ENCODE data around the gene PNPLA7. TPM values are rescaled to one million over a fixed set of nuclear protein-coding genes. Genes with fewer than 3 reads are reported as not detected.
"Not testable (repeated sequence)": the region's sequence is repeated elsewhere in the genome, so short reads cannot be mapped to it uniquely, and the experiment has no call there.

The PNPLA7 gene
- total RNA-seq, 1 donor from 2014 or later = 4.4 TPM

DNA sequence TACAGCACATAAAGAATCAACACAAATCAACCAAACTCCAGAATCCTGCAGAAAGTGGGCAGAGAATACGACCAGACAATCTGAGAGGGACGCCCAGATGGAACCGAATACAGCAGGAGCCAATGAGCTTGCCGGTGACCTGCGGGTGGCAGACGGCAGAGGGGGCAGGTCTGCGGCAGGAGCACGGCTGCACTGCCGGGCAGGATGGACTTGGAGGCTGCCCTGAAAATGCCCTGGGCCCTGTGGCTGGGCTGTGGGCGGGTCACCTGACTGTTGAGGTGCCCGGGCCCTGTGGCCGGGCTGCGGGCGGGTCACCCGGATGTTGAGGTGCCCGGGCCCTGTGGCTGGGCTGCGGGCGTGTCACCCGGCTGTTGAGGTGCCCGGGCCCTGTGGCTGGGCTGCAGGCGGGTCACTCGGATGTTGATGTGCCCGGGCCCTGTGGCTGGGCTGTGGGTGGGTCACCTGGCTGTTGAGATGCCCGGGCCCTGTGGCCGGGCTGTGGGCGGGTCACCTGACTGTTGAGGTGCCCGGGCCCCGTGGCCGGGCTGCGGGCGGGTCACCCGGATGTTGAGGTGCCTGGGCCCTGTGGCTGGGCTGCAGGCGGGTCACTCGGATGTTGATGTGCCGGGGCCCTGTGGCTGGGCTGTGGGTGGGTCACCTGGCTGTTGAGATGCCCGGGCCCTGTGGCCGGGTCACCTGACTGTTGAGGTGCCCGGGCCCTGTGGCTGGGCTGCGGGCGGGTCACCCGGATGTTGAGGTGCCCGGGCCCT, 36.2 kb downstream of the PNPLA7 start:
- DNase-seq = not testable (repeated sequence)

GRCh38 chr9:137513136-137513535, 37.1 kb downstream of the PNPLA7 start:
- not testable (repeated sequence) for DNase-seq

DNA sequence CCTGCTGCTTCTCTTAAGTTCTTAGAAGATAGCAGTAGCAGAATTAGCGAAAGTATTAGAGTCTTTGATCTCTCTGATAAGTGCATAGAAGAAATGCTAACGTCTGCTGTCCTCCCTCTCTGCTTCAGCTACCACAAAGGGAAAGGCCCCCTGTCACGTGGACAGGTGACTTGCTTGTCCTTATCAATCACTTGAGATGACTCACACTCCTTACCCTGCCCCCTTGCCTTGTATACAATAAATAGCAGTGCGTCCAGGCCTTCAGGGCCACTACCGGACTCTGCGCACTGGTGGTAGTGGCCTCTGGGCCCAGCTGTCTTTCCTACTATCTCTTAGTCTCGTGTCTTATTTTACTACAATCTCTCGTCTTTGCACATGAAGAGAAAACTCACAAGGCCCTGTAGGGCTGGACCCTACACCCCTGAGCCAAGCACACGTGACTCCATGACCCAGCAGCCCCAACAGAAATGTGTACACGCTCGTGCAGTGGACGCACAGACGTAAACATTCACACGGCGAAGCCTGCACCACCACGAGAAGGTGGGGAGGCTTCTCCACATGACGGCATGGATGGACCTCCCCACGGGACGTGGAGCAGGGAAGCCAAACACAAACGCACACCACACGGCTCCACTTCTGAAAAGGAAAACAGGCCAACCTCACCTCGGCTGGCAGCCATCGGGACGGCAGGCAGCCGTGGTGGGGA, 38.3 kb downstream of the PNPLA7 start:
- DNase-seq = no peak

- not testable (repeated sequence) for DNase-seq
These were observed 39.1 kb downstream of the PNPLA7 start for GRCh38 chr9:137511126-137511525.

- DNase-seq = no peak
These were observed 41.0 kb downstream of the PNPLA7 start for GRCh38 chr9:137509198-137509597.

- peak; percentile 22 for DNase-seq
These were observed 43.5 kb downstream of the PNPLA7 start for GRCh38 chr9:137506702-137507171.

GRCh38 chr9:137506274-137506673, 43.9 kb downstream of the PNPLA7 start:
- DNase-seq = no peak

GRCh38 chr9:137505421-137506140, 44.6 kb downstream of the PNPLA7 start:
- no peak for DNase-seq

DNA sequence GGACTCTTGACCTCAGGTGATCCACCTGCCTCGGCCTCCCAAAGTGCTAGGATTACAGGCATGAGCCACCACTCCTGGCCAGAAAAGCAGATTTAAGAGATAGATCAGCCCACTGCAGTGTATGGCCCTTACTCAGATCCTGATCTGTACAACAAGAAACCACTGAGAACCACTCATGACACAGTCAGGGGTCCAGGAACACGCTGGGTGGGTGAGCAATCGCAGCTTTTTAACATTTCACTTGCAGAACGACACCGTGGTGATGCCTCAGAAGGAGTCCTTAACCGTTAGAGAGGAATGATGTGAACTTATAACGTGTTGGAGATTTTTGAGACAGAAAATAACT, 45.8 kb downstream of the PNPLA7 start:
- no peak for DNase-seq

GRCh38 chr9:137502008-137502911, 47.9 kb downstream of the PNPLA7 start:
- DNase-seq = no peak

DNA sequence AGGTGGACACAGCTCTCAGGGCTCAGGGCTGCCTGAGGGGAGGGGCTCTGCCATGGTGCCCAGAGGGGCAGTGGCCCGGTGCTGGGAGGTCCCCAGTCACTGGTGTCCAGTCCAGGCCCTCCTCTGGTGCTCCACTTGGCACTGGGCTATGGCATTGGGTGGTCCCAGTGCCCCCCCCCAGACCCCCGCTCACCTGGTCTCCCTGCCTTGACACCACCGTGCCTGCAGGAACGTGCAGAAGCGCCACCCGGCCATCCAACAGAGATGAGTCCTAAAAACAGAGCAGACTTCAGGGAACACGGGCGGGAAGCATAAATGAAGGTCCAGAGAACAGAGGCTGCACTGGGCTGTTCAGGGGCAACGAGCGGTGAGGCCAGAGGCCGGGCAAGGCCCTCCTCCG, 48.7 kb downstream of the PNPLA7 start:
- no peak for DNase-seq

- no peak for DNase-seq
These were observed 49.4 kb downstream of the PNPLA7 start for GRCh38 chr9:137500666-137501397.

DNA sequence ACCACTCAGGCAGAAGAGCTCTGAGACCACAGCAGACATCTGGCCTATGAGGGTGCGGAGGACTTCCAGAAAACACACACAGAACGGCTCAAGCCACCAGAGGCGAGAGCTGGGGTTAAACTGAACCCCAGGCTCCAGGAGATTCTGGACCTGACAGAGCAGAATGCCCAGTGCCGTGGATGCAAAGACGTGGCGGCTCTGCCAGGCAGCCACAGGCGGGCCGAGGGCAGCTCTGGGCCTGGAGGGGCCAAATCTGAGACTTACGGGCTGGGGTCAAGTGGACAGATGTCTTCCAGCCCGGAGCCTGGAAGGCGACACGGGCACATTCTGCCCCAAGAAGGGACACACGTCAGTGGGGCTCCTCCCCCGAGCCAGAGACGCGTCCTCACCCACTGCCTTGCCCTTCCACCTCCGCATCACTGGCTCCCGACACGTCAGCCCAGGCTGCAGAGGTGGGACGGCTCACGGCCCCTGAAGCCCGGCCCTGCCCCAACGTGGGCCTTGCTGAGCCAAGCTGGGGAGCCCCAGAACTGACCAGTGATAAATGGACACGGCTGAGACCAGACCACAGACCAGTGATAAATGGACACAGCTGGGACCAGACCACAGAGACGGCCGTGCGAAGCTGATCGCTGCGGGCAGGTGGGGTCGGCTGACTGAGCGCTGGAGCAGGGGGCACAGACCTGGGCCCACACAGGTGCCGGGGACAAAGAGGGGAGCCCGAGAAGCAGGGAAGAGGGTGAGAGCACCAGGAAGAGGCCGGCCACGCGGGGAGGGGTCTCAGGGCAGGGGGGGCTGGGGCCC, 50.1 kb downstream of the PNPLA7 start:
- DNase-seq = no peak

DNA sequence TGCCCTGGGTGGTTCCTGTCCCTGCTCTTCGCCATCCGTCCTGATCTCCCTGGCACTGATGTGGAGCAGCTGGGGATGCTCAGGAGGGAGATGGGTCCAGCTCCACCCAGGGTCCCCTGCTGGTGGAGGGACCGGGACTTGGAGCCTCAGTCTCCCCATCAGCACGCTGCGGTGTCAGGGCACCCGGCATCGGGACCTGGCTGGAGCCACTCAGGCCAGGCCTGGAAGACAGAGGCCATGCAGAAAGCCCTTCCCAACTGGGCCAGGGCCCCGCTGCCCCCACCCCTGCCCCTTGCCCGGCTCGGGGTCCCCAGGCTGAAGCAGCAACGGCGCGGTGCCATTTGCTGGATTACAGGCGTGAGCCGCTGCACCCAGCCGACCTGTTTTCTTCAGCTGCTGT, 50.8 kb downstream of the PNPLA7 start:
- DNase-seq = no peak

GRCh38 chr9:137498720-137499150, 51.5 kb downstream of the PNPLA7 start:
- no peak for DNase-seq

- no peak for DNase-seq
These were observed 52.1 kb downstream of the PNPLA7 start for GRCh38 chr9:137497921-137498719.

DNA sequence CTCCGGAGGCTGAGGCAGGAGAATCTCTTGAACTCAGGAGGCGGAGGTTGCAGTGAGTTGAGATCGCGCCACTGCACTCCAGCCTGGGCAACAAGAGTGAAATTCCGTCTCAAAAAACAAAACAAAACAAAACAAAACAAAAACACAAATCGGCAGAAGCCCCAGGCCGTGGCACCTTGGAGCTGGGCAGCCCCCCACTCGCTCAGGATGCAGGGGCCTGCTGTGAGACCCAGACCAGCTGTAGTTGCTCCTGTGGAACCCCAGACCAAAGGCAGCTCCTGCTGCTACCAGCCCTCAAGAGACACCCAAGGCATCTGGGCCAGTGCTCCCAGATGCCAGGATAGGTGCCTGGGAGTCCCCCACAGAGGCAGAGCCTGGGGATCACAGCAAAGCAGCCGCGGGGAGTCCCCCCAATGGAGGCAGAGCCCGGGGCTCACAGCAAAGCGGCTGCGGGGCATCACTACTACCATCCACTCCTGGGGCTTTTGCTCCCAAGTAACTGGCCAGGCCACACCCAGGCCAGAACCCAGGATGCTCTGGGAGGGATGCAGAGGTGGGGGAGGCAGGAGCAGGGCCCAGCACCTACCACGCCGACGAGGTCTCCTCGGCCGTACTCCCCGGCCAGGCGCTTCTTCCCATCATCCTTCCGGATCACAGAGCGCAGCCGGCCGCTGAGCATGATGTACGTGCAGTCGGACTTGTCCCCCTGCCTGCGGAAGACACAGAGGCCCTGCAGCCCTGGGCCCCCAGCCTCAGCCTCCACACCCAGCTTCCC, 53.4 kb downstream of the PNPLA7 start:
- DNase-seq = no peak

DNA sequence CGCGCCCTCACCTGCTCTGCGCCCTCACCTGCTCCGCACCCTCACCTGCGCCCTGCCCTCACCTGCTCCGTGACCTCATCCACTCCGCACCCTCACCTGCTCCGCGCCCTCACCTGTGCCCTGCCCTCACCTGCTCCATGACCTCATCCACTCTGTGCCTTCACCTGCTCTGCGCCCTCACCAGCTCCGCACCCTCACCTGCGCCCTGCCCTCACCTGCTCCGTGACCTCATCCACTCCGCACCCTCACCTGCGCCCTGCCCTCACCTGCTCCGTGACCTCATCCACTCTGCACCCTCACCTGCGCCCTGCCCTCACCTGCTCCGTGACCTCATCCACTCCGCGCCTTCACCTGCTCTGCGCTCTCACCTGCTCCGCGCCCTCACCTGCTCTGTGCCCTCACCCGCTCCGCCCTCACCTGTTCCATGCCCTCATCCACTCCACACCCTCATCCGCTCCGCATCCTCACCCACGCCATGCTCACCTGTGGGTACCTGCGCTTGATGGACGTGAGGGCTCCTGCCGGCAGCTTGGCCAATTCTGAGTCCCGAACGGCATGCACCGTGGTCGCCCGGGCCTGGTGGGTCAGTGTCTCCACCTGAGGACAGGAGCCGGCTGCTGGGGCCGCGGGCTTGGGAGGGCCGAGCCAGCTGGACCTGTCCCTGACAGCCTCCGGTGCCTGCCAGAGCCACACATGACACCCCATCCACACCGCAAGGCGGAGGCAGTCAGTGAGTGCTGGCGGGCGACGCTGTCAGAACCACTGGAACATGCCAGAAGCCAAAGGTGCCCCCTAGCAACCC, 55.5 kb downstream of the PNPLA7 start:
- DNase-seq = no peak

Data from skin of body (tissue), 2 donors.